Measurements from ENCODE around the gene KCNJ10. TPM values are rescaled to one million over a fixed set of nuclear protein-coding genes. Genes with fewer than 3 reads are reported as not detected.
A peak's percentile ranks its signal among the peaks of the same experiment; 100 is the strongest.

KCNJ10 gene
- total RNA-seq, 1 donor from 2014 or later, result not detected

- H3K4me1 ChIP-seq, result peaks cover 22 to 37% of the 10 kb centered on the region in 2 donors
Measured at GRCh38 chr1:160097911-160098851, 28.2 kb upstream of the KCNJ10 start, which contains the start of gene IGSF8. Gene IGSF8, minus strand, starts transcription at chr1:160098619. Its CDS starts 147 bp downstream, at chr1:160098472.

GRCh38 chr1:160097151-160097910, 27.4 kb upstream of the KCNJ10 start:
- Histone ChIP-seq H3K4me3 (peak overlapping the region; percentile 69 to 85), H3K36me3 (peaks cover 23 to 25% of the 10 kb centered on the region in 2 donors), H3K27me3 (no peaks in the 10 kb centered on the region), H3K27ac (peak overlapping the region; percentile 93 to 99), H3K4me1 (peaks cover 17 to 28% of the 10 kb centered on the region in 2 donors), H3K9me3 (no peaks in the 10 kb centered on the region)
- no peak for DNase-seq (ENCODE audit: low spot score in 2 of 2)
- intact Hi-C loops (cut with DNase I), result loop anchor here (5.0 kb wide), 2 partner anchors 175 to 245 kb away; partner anchors contain the start of genes COPA and NCSTN
- TF ChIP-seq CTCF (IDR thresholded peaks at IDR 0.05), result no peak

More at GRCh38 chr1:160097911-160098851, 28.2 kb upstream of the KCNJ10 start, which contains the start of gene IGSF8:
- DNase-seq (ENCODE audit: low spot score in 2 of 2), result peak; percentile 41 to 95
- Histone ChIP-seq H3K27ac (peak within 1 kb of the TSS; percentile 93 to 99), H3K4me3 (peak within 1 kb of the TSS; percentile 69 to 85), H3K36me3 (peaks cover 15 to 16% of the 10 kb centered on the region in 2 donors), H3K9me3 (no peaks in the 10 kb centered on the region), H3K27me3 (no peaks in the 10 kb centered on the region)
- no peak for TF ChIP-seq CTCF (IDR thresholded peaks at IDR 0.05)
- intact Hi-C loops (cut with DNase I), result loop anchor here (1.0 to 5.0 kb wide), 3 partner anchors 12 to 244 kb away; partner anchors contain the start of genes COPA and NCSTN

GRCh38 chr1:160096274-160097116, 26.5 kb upstream of the KCNJ10 start:
- TF ChIP-seq CTCF (IDR thresholded peaks at IDR 0.05), result no peak
- Histone ChIP-seq H3K9me3 (no peaks in the 10 kb centered on the region), H3K4me3 (peak overlapping the region in 1 of 2 donors; percentile 85), H3K27me3 (no peaks in the 10 kb centered on the region), H3K4me1 (peaks cover 17 to 20% of the 10 kb centered on the region in 2 donors), H3K36me3 (peaks cover 31 to 33% of the 10 kb centered on the region in 2 donors), H3K27ac (peak overlapping the region; percentile 93 to 99)
- DNase-seq (ENCODE audit: low spot score in 2 of 2), result peak; percentile 47 to 85
- intact Hi-C loops (cut with DNase I), result loop anchor here (5.0 kb wide), 2 partner anchors 174 to 246 kb away; partner anchors contain the start of genes COPA and NCSTN

GRCh38 chr1:160095382-160096105, 25.6 kb upstream of the KCNJ10 start:
- TF ChIP-seq CTCF (IDR thresholded peaks at IDR 0.05), result no peak
- Histone ChIP-seq H3K27me3 (no peaks in the 10 kb centered on the region), H3K4me3 (no peak overlapping the region), H3K36me3 (peaks cover 41% of the 10 kb centered on the region in 2 donors), H3K9me3 (no peaks in the 10 kb centered on the region), H3K27ac (peak overlapping the region; percentile 93 to 99), H3K4me1 (peaks cover 16 to 17% of the 10 kb centered on the region in 2 donors)
- DNase-seq (ENCODE audit: low spot score in 2 of 2), result no peak
- intact Hi-C loops (cut with DNase I), result loop anchor here (5.0 kb wide), 2 partner anchors 173 to 247 kb away; partner anchors contain the start of genes COPA and NCSTN

Measured in ascending aorta (tissue), 2 donors.